Measurements from ENCODE around the gene FARP2. TPM values are rescaled to one million over a fixed set of nuclear protein-coding genes. Genes with fewer than 3 reads are reported as not detected.

Gene FARP2
- total RNA-seq, 4 donors from 2014 or later = 63.3 to 86.4 (median 66.0) TPM

GRCh38 chr2:241493092-241493491 is 137.0 kb downstream of the FARP2 start:
- no peak for DNase-seq (ENCODE audit: low spot score in 2 of 2)
- TF ChIP-seq POLR2A (IDR thresholded peaks at IDR 0.05) (no peak), CTCF (IDR thresholded peaks at IDR 0.05) (no peak)
- intact Hi-C loops (cut with DNase I; ENCODE audit: low total_unique reads) = no loop called here
- WGBS, 2 donors = 86 to 87% methylated on average over 10 of the region's 10 CpGs
- no peak overlapping the region for H3K4me3 ChIP-seq (ENCODE audit: low read depth, poor library complexity, severe bottlenecking)

- no peak overlapping the region for H3K4me3 ChIP-seq (ENCODE audit: low read depth, poor library complexity, severe bottlenecking)
- DNase-seq (ENCODE audit: low spot score in 2 of 2) = no peak
- WGBS, 2 donors = 76 to 89% methylated on average over 11 to 13 of the region's 16 CpGs
- intact Hi-C loops (cut with DNase I; ENCODE audit: low total_unique reads) = no loop called here
- TF ChIP-seq CTCF (IDR thresholded peaks at IDR 0.05) = no peak
- no peak for TF ChIP-seq POLR2A (IDR thresholded peaks at IDR 0.05)
Measured at GRCh38 chr2:241494311-241494908, 138.3 kb downstream of the FARP2 start.

- no peak overlapping the region for H3K4me3 ChIP-seq (ENCODE audit: low read depth, poor library complexity, severe bottlenecking)
- TF ChIP-seq CTCF (IDR thresholded peaks at IDR 0.05) (no peak), POLR2A (IDR thresholded peaks at IDR 0.05) (no peak)
- WGBS, 2 donors = 81 to 90% methylated on average over 25 to 34 of the region's 34 CpGs
- no peak for DNase-seq (ENCODE audit: low spot score in 2 of 2)
- intact Hi-C loops (cut with DNase I; ENCODE audit: low total_unique reads) = no loop called here
Measured at GRCh38 chr2:241495172-241496002, 139.3 kb downstream of the FARP2 start.

GRCh38 chr2:241496003-241496707 is 140.1 kb downstream of the FARP2 start:
- WGBS, 2 donors = 88 to 95% methylated on average over 19 to 27 of the region's 28 CpGs
- DNase-seq (ENCODE audit: low spot score in 2 of 2) = no peak
- no peak for TF ChIP-seq POLR2A (IDR thresholded peaks at IDR 0.05)
- no peak for TF ChIP-seq CTCF (IDR thresholded peaks at IDR 0.05)

GRCh38 chr2:241496904-241497877 is 141.1 kb downstream of the FARP2 start:
- no peak overlapping the region for H3K4me3 ChIP-seq (ENCODE audit: low read depth, poor library complexity, severe bottlenecking)
- intact Hi-C loops (cut with DNase I; ENCODE audit: low total_unique reads) = no loop called here

More at GRCh38 chr2:241496003-241496707, 140.1 kb downstream of the FARP2 start:
- intact Hi-C loops (cut with DNase I; ENCODE audit: low total_unique reads) = no loop called here
- no peak overlapping the region for H3K4me3 ChIP-seq (ENCODE audit: low read depth, poor library complexity, severe bottlenecking)

More at GRCh38 chr2:241496904-241497877, 141.1 kb downstream of the FARP2 start:
- peak in 1 of 2 donors; percentile 78 for DNase-seq (ENCODE audit: low spot score in 2 of 2)
- whole genome bisulfite sequencing, 2 donors = 82 to 84% methylated on average over 27 to 29 of the region's 29 CpGs
- TF ChIP-seq CTCF (IDR thresholded peaks at IDR 0.05) = no peak
- TF ChIP-seq POLR2A (IDR thresholded peaks at IDR 0.05) = no peak

Measured in lower leg skin (tissue), 4 donors.